Ureter (tissue), 1 donor: Measurements from ENCODE around the gene GPC6. TPM values are rescaled to one million over a fixed set of nuclear protein-coding genes. Genes with fewer than 3 reads are reported as not detected.

ENCODE experiments used
- DNase-seq: peaks from one replicate; pipeline ENCODE4 v3.0.0-alpha.2; 2020; ENCODE audit warnings: low spot score
- total RNA-seq: library from RNA; stranded (reverse); gene quantifications from one replicate; pipeline ENCODE4 v1.2.4, GENCODE V29; 2023
- donor health status: DM: yes; HTN: yes; CAD: no.

The GPC6 gene
- total RNA-seq, 1 donor from 2014 or later: 6.8 TPM

- no peak for DNase-seq
Measured at GRCh38 chr13:93499991-93500390, 273.4 kb downstream of the GPC6 start.

- no peak for DNase-seq
Measured at GRCh38 chr13:93502071-93502470, 275.5 kb downstream of the GPC6 start.

- no peak for DNase-seq
Measured at GRCh38 chr13:93502987-93503615, 276.5 kb downstream of the GPC6 start.

GRCh38 chr13:93505104-93505952 is 278.7 kb downstream of the GPC6 start:
- DNase-seq: no peak

GRCh38 chr13:93511011-93511410 is 284.4 kb downstream of the GPC6 start:
- no peak for DNase-seq

- no peak for DNase-seq
Measured at GRCh38 chr13:93515267-93515666, 288.7 kb downstream of the GPC6 start.

GRCh38 chr13:93517658-93518057 is 291.1 kb downstream of the GPC6 start:
- no peak for DNase-seq

- DNase-seq: no peak
Measured at GRCh38 chr13:93521307-93521706, 294.7 kb downstream of the GPC6 start.

- DNase-seq: no peak
Measured at GRCh38 chr13:93522501-93522900, 295.9 kb downstream of the GPC6 start.

GRCh38 chr13:93525087-93525486 is 298.5 kb downstream of the GPC6 start:
- no peak for DNase-seq

GRCh38 chr13:93527748-93528297 is 301.2 kb downstream of the GPC6 start:
- no peak for DNase-seq

GRCh38 chr13:93529961-93530360 is 303.4 kb downstream of the GPC6 start:
- DNase-seq: no peak

- DNase-seq: no peak
Measured at GRCh38 chr13:93534181-93534700, 307.6 kb downstream of the GPC6 start.

GRCh38 chr13:93535251-93535650 is 308.6 kb downstream of the GPC6 start:
- DNase-seq: no peak

- DNase-seq: no peak
Measured at GRCh38 chr13:93539914-93540313, 313.3 kb downstream of the GPC6 start.

- DNase-seq: no peak
Measured at GRCh38 chr13:93547886-93548285, 321.3 kb downstream of the GPC6 start.

- no peak for DNase-seq
Measured at GRCh38 chr13:93549326-93550005, 322.9 kb downstream of the GPC6 start.

GRCh38 chr13:93550236-93550635 is 323.6 kb downstream of the GPC6 start:
- DNase-seq: no peak

GRCh38 chr13:93552596-93552995 is 326.0 kb downstream of the GPC6 start:
- DNase-seq: no peak

GRCh38 chr13:93554514-93554913 is 327.9 kb downstream of the GPC6 start:
- no peak for DNase-seq

- DNase-seq: no peak
Measured at GRCh38 chr13:93558637-93559036, 332.0 kb downstream of the GPC6 start.

- DNase-seq: no peak
Measured at GRCh38 chr13:93559718-93560117, 333.1 kb downstream of the GPC6 start.
